Fibroblast of lung (primary cell): Measurements from ENCODE around the gene OR13F1. TPM values are rescaled to one million over a fixed set of nuclear protein-coding genes. Genes with fewer than 3 reads are reported as not detected.

Source experiments
- DNase-seq, 2 donors: peaks; one replicate each; pipeline versions ENCODE4 v3.0.0 to v3.0.0-alpha.2; 2010; ENCODE audit warnings: low read depth in 2 of 2
- H2AFZ ChIP-seq: 2 replicates; pipeline ENCODE4 v1.5.1; 2012; ENCODE audit warnings: low read length, control low read depth, inconsistent platforms
- H3K27ac ChIP-seq: 2 replicates; pipeline ENCODE4 v1.5.1; 2011; ENCODE audit warnings: low read length, control low read depth; ENCODE audit not compliant: insufficient read depth
- H3K27me3 ChIP-seq: 2 replicates; pipeline ENCODE4 v1.5.1; 2011; ENCODE audit warnings: mild to moderate bottlenecking, low read length; ENCODE audit not compliant: control insufficient read depth, insufficient read depth
- H3K36me3 ChIP-seq: 2 replicates; pipeline ENCODE4 v1.5.1; 2011; ENCODE audit warnings: low read length; ENCODE audit not compliant: control insufficient read depth, insufficient read depth
- H3K4me1 ChIP-seq: 2 replicates; pipeline ENCODE4 v1.5.1; 2011; ENCODE audit warnings: low read length; ENCODE audit not compliant: control insufficient read depth, insufficient read depth; ENCODE audit errors: extremely low read depth
- H3K4me2 ChIP-seq: 2 replicates; pipeline ENCODE4 v1.5.1; 2011; ENCODE audit warnings: low read length, control low read depth; ENCODE audit not compliant: insufficient read depth; ENCODE audit errors: extremely low read depth
- H3K4me3 ChIP-seq, 4 experiments: fragments of 200-600 bp in 1 of 4; sonication (generic) in 1 of 4; replicated peaks in 1 of 4; 2 replicates each; pipeline ENCODE4 v1.5.1; 2011 to 2016; ENCODE audit warnings: low read length in 4 of 4, low read depth in 3 of 4, mild to moderate bottlenecking in 3 of 4, control low read depth in 2 of 4, inconsistent platforms in 1 of 4, mixed read lengths in 1 of 4; ENCODE audit not compliant: insufficient read depth in 1 of 4; ENCODE audit errors: control extremely low read depth in 1 of 4
- H3K79me2 ChIP-seq: 2 replicates; pipeline ENCODE4 v1.5.1; 2012; ENCODE audit warnings: mild to moderate bottlenecking, low read length, inconsistent platforms; ENCODE audit not compliant: control insufficient read depth, insufficient read depth
- H3K9ac ChIP-seq: 2 replicates; pipeline ENCODE4 v1.5.1; 2011; ENCODE audit warnings: mild to moderate bottlenecking, low read length, control low read depth; ENCODE audit not compliant: insufficient read depth
- H3K9me3 ChIP-seq: 2 replicates; pipeline ENCODE4 v1.5.1; 2012; ENCODE audit warnings: low read depth, low read length; ENCODE audit not compliant: control insufficient read depth, insufficient read depth
- H4K20me1 ChIP-seq: 2 replicates; pipeline ENCODE4 v1.5.1; 2011; ENCODE audit warnings: low read length; ENCODE audit not compliant: control insufficient read depth, insufficient read depth; ENCODE audit errors: extremely low read depth
- EZH2 ChIP-seq: IDR thresholded peaks from 2 replicates; pipeline ENCODE4 v1.5.1; 2012; ENCODE audit warnings: low read length, control low read depth, mild to moderate bottlenecking; ENCODE audit errors: missing control alignments
- polyA plus RNA-seq, 2 donors: library from polyadenylated mRNA; depleted of rRNA in 1 of 2; stranded (reverse) in 1 of 2; unstranded in 1 of 2; fragments of >200 nt; gene quantifications; 2 replicates each; pipeline ENCODE4 v1.2.1, GENCODE V29; 2011 to 2012; ENCODE audit warnings: missing spikeins in 1 of 2
- total RNA-seq: library from RNA; depleted of rRNA; stranded (reverse); fragments of >200 nt; gene quantifications from 2 replicates; pipeline ENCODE4 v1.2.1, GENCODE V29; 2014
- TF ChIP-seq, protein P1 (sequence below), 2 donors: IDR thresholded peaks in 1 of 2; conservative IDR thresholded peaks in 1 of 2; 1 replicate in 1 of 2; 2 replicates in 1 of 2; pipeline ENCODE4 v1.5.1; 2011 to 2012; ENCODE audit warnings: low read length in 2 of 2, control low read depth in 1 of 2, inconsistent platforms in 1 of 2, low read depth in 1 of 2, mild to moderate bottlenecking in 1 of 2

The OR13F1 gene
- total and polyA plus RNA-seq, 2 donors (not counting 1 experiment from before 2014, with no cell fraction given): not detected

DNA sequence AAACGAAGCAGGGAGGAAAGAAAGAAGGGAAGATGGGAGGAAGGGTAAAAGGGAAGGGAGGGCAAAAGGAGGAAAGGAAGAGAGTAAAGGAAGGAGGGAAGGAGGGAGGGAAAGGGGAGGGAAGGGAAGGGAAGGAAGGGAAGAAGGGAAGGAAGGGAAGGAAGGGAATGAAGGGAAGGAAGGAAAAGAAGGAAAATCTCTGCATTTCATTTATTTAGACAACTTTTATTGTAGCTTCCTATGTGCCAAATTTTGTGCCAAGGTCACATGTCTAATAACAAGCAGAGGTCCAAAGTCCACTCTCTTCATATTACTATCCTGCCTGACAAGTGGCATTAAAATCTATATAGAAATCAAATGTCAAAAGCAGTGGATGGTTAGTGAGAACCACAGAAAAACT, 35.2 kb downstream of the OR13F1 start:
- Histone ChIP-seq H4K20me1 (no peaks in the 10 kb centered on the region), H3K79me2 (no peaks in the 10 kb centered on the region), H3K27ac (no peak overlapping the region), H2AFZ (no peak overlapping the region), H3K27me3 (no peaks in the 10 kb centered on the region), H3K4me2 (no peak overlapping the region), H3K9me3 (no peaks in the 10 kb centered on the region), H3K9ac (no peak overlapping the region), H3K4me3 (no peak overlapping the region), H3K36me3 (no peaks in the 10 kb centered on the region), H3K4me1 (no peaks in the 10 kb centered on the region)
- DNase-seq: no peak
- TF ChIP-seq, protein P1, sequence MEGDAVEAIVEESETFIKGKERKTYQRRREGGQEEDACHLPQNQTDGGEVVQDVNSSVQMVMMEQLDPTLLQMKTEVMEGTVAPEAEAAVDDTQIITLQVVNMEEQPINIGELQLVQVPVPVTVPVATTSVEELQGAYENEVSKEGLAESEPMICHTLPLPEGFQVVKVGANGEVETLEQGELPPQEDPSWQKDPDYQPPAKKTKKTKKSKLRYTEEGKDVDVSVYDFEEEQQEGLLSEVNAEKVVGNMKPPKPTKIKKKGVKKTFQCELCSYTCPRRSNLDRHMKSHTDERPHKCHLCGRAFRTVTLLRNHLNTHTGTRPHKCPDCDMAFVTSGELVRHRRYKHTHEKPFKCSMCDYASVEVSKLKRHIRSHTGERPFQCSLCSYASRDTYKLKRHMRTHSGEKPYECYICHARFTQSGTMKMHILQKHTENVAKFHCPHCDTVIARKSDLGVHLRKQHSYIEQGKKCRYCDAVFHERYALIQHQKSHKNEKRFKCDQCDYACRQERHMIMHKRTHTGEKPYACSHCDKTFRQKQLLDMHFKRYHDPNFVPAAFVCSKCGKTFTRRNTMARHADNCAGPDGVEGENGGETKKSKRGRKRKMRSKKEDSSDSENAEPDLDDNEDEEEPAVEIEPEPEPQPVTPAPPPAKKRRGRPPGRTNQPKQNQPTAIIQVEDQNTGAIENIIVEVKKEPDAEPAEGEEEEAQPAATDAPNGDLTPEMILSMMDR (conservative IDR thresholded peaks at IDR 0.05 in 1 of 2, IDR thresholded peaks at IDR 0.05 in 1 of 2; ENCODE audit: low read depth in 1 of 2, low read length in 2 of 2): no peak
- TF ChIP-seq EZH2: no peak

DNA sequence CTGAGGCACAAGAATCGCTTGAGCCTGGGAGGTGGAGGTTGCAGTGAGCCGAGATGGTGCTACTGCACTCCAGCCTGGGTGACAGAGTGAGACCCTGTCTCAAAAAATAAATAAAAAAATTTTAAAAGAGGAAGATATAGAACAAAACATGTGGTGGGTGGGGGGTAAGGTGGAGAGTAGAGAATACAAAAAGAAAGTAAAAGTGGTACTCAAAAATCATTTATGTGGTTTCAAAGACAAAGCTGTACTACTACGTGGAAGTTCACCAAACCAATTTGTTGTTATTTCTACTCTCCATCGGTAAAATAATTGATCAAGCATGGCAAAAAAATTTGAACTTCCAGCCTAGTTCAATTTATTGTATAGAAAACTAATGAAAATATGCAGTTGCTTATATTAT, 40.6 kb downstream of the OR13F1 start:
- Histone ChIP-seq H4K20me1 (no peaks in the 10 kb centered on the region), H3K27me3 (no peaks in the 10 kb centered on the region), H3K9ac (no peak overlapping the region), H3K4me3 (no peak overlapping the region), H3K4me1 (no peaks in the 10 kb centered on the region), H3K27ac (no peak overlapping the region), H3K36me3 (no peaks in the 10 kb centered on the region), H2AFZ (no peak overlapping the region), H3K79me2 (no peaks in the 10 kb centered on the region), H3K4me2 (no peak overlapping the region), H3K9me3 (no peaks in the 10 kb centered on the region)
- no peak for DNase-seq
- no peak for TF ChIP-seq EZH2
- TF ChIP-seq, protein P1 (conservative IDR thresholded peaks at IDR 0.05 in 1 of 2, IDR thresholded peaks at IDR 0.05 in 1 of 2; ENCODE audit: low read depth in 1 of 2, low read length in 2 of 2): no peak

DNA sequence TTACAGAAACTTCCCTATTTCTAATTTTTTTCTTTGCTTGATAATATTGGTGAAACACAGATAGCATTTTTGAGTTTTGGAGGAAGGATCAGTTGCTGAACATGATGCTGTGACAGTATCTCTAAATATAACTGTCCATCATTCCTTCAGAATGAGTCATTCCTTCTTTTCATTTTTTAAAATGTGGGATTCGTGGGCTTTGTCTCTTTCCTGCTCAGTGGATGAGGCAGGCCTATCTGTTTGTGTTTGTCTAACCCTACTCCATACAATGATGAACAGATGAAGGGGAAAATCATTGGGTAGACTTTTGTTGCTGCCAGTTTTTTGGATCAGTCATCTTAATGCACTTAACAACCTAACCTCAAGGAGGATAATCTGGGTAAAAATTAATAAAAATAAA, 49.2 kb downstream of the OR13F1 start:
- no peak overlapping the region for H2AFZ ChIP-seq

More for the DNA sequence above, 49.2 kb downstream of the OR13F1 start:
- no peaks in the 10 kb centered on the region for H3K79me2 ChIP-seq
- H3K27me3 ChIP-seq: no peaks in the 10 kb centered on the region
- TF ChIP-seq, protein P1 (conservative IDR thresholded peaks at IDR 0.05 in 1 of 2, IDR thresholded peaks at IDR 0.05 in 1 of 2; ENCODE audit: low read depth in 1 of 2, low read length in 2 of 2): no peak
- TF ChIP-seq EZH2: no peak
- H3K36me3 ChIP-seq: no peaks in the 10 kb centered on the region
- H3K4me2 ChIP-seq: no peak overlapping the region
- no peak overlapping the region for H3K27ac ChIP-seq
- H3K4me1 ChIP-seq: no peaks in the 10 kb centered on the region
- no peaks in the 10 kb centered on the region for H3K9me3 ChIP-seq
- no peak overlapping the region for H3K4me3 ChIP-seq
- no peaks in the 10 kb centered on the region for H4K20me1 ChIP-seq
- no peak for DNase-seq
- no peak overlapping the region for H3K9ac ChIP-seq

Other genes with a start within 250 kb of the OR13F1 start
- not detected in 2 replicates for gene OR13C4, start 22.9 kb downstream of the OR13F1 start, total RNA-seq
- not detected in 2 replicates for gene OR13C4, start 22.9 kb downstream of the OR13F1 start, polyA plus RNA-seq
- gene OR13C3, start 32.6 kb downstream of the OR13F1 start, total RNA-seq: not detected in 2 replicates
- not detected in 2 replicates for gene OR13C3, start 32.6 kb downstream of the OR13F1 start, polyA plus RNA-seq
- not detected in 2 replicates for gene OR13C8, start 64.9 kb downstream of the OR13F1 start, total RNA-seq
- not detected in 2 replicates for gene OR13C8, start 64.9 kb downstream of the OR13F1 start, polyA plus RNA-seq
- not detected in 2 replicates for gene OR13C5, start 95.2 kb downstream of the OR13F1 start, total RNA-seq
- gene OR13C5, start 95.2 kb downstream of the OR13F1 start, polyA plus RNA-seq: not detected in 2 replicates
- not detected in 2 replicates for gene OR13C2, start 101.4 kb downstream of the OR13F1 start, total RNA-seq
- gene OR13C2, start 101.4 kb downstream of the OR13F1 start, polyA plus RNA-seq: not detected in 2 replicates
- not detected in 2 replicates for gene OR13C9, start 113.9 kb downstream of the OR13F1 start, total RNA-seq
- not detected in 2 replicates for gene OR13C9, start 113.9 kb downstream of the OR13F1 start, polyA plus RNA-seq
- gene OR13D1, start 190.3 kb downstream of the OR13F1 start, total RNA-seq: not detected in 2 replicates
- gene OR13D1, start 190.3 kb downstream of the OR13F1 start, polyA plus RNA-seq: not detected in 2 replicates
- gene NIPSNAP3A, start 243.4 kb downstream of the OR13F1 start, total RNA-seq: 16.7 and 32.5 TPM in 2 replicates
- gene NIPSNAP3A, start 243.4 kb downstream of the OR13F1 start, polyA plus RNA-seq: 37.9 and 67.8 TPM in 2 replicates